ENCODE measurements around the gene POM121L12. TPM values are rescaled to one million over a fixed set of nuclear protein-coding genes. Genes with fewer than 3 reads are reported as not detected.

Gene POM121L12
- polyA plus RNA-seq (2012; ENCODE audit: insufficient read length, low read depth) = not detected

DNA sequence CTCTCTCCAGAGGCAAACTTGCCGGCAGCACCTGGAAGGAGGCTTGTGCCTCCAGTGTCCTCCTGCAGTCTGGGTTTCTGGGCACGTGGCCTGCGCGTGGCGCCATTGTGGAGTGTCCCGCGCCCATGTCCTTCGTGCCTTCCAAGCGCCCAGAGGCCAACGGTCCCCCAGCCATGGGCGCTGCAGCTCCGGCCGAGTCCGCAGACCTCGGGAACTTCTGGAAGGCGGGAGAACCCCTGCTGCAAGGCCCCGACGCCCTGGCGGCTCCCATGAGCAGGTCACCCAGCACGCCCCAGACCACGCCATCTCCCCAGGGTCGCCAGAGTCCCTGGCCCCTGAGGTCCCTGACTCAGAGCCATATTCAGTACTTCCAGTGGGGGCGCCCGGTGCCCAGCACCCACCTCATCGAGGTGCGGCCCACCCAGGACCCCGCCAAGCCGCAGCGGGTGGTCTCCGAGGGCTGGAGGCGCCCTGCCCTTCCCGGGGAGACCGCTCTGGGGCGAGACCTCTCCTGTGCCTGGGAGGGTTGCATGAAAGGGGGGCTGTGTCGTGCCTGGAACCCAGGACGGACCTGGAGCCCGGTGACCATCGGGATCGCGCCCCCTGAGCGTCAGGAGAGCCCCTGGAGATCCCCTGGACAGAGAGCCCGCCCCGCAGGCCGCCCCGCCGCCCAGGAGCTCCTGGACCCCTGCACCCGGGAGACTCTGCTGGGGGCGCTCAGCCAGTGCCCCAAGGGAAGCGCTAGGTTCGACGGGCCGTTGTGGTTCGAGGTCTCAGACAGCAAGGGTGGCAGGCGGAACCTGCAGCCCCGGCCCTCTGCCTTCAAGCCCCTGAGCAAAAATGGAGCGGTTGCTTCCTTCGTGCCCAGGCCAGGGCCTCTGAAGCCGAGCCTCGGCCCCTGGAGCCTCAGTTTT is at the start of gene POM121L12:
Gene POM121L12 (plus strand): TSS at position 135 of the 914 bp plus-strand sequence. CDS start 39 bp downstream, at position 174.
- TF ChIP-seq POLR2AphosphoS5 (IDR thresholded peaks at IDR 0.05; ENCODE audit: low read depth, low read length) = no peak
- no peak for TF ChIP-seq FOXP2 (optimal IDR thresholded peaks at IDR 0.05; ENCODE audit: borderline replicate concordance, extremely low read depth, extremely low read length, insufficient read depth)
- TF ChIP-seq SIN3A (IDR thresholded peaks at IDR 0.05; ENCODE audit: borderline replicate concordance, insufficient read depth, low read length) = no peak

GRCh38 chr7:52992001-52992400 is 43.4 kb upstream of the POM121L12 start:
- TF ChIP-seq POLR2AphosphoS5 (IDR thresholded peaks at IDR 0.05; ENCODE audit: low read depth, low read length) (no peak), SIN3A (IDR thresholded peaks at IDR 0.05; ENCODE audit: borderline replicate concordance, insufficient read depth, low read length) (no peak)

DNA sequence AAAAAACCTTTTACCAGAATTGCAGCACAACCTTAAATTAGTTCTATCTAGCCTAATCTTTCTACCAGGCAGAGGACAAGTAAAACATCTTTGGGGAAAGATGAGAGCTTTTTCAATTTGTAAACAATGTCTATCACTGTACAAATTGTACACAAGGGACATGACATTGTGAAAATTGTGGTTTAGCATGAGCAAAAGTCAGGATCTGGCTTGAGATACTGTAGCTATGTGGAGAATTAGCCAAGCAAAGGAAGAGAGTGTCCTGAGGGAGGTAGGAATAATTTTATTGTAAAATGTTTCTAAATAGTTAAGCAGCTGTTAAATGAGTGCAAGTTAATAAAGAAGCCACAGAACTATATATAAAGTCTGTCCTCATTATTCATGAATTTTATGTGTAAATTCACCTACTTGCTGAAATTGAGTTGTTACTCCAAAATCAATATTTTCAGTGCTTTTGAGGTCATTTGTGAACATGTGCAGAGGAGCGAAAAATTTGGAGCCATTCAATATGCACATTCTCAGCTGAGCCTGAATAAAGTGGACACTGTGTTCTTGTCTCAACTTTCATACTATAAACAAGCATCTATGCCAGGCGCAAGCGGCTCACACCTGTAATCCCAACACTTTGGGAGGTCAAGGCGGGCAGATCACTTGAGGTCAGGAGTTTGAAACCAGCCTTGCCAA is 42.8 kb upstream of the POM121L12 start:
- TF ChIP-seq TAF1 (IDR thresholded peaks at IDR 0.05; ENCODE audit: borderline replicate concordance, insufficient read depth, low read length) (no peak), REST (IDR thresholded peaks at IDR 0.05; ENCODE audit: insufficient read depth in 1 of 2, low read depth in 2 of 2, low read length in 2 of 2) (no peak), SIN3A (IDR thresholded peaks at IDR 0.05; ENCODE audit: borderline replicate concordance, insufficient read depth, low read length) (no peak), FOXP2 (optimal IDR thresholded peaks at IDR 0.05; ENCODE audit: borderline replicate concordance, extremely low read depth, extremely low read length, insufficient read depth) (no peak), POLR2AphosphoS5 (IDR thresholded peaks at IDR 0.05; ENCODE audit: low read depth, low read length) (no peak)

- TF ChIP-seq SIN3A (IDR thresholded peaks at IDR 0.05; ENCODE audit: borderline replicate concordance, insufficient read depth, low read length) = no peak
- no peak for TF ChIP-seq TAF1 (IDR thresholded peaks at IDR 0.05; ENCODE audit: borderline replicate concordance, insufficient read depth, low read length)
- TF ChIP-seq FOXP2 (optimal IDR thresholded peaks at IDR 0.05; ENCODE audit: borderline replicate concordance, extremely low read depth, extremely low read length, insufficient read depth) = no peak
- TF ChIP-seq REST (IDR thresholded peaks at IDR 0.05; ENCODE audit: insufficient read depth in 1 of 2, low read depth in 2 of 2, low read length in 2 of 2) = no peak
- no peak for TF ChIP-seq POLR2AphosphoS5 (IDR thresholded peaks at IDR 0.05; ENCODE audit: low read depth, low read length)
These were observed 39.8 kb upstream of the POM121L12 start for GRCh38 chr7:52995676-52996075.

DNA sequence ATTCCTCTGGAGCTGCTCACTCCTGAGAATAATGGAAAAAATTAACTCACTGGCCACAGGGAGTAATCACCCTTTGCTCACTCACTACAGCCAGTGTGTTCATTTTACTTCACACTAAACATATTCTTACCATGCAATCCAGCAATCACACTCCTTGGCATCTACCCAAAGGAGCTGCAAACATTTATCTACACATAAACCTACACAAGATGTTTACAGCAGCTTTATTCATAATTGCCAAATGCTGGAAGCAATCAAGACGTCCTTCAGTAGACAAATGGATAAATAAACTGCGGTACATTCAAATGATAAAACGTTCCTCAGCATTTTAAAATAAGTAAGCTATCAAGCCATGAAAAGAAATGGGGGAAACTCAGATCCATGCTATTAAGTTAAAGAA is 34.2 kb upstream of the POM121L12 start:
- TF ChIP-seq SIN3A (IDR thresholded peaks at IDR 0.05; ENCODE audit: borderline replicate concordance, insufficient read depth, low read length) (no peak), POLR2AphosphoS5 (IDR thresholded peaks at IDR 0.05; ENCODE audit: low read depth, low read length) (no peak), FOXP2 (optimal IDR thresholded peaks at IDR 0.05; ENCODE audit: borderline replicate concordance, extremely low read depth, extremely low read length, insufficient read depth) (no peak), TAF1 (IDR thresholded peaks at IDR 0.05; ENCODE audit: borderline replicate concordance, insufficient read depth, low read length) (no peak), REST (IDR thresholded peaks at IDR 0.05; ENCODE audit: insufficient read depth in 1 of 2, low read depth in 2 of 2, low read length in 2 of 2) (no peak)

All from PFSK-1 (cell line).